GM23248 (cell line): ENCODE measurements around the gene LEF1. TPM values are rescaled to one million over a fixed set of nuclear protein-coding genes. Genes with fewer than 3 reads are reported as not detected.
"Not testable (repeated sequence)": the region's sequence is repeated elsewhere in the genome, so short reads cannot be mapped to it uniquely, and the experiment has no call there.

Experiments used
- DNase-seq: peaks from one replicate; pipeline ENCODE4 v3.0.0-alpha.2; 2015
- H2AFZ ChIP-seq: fragments of 200-600 bp; sonication (generic); 2 replicates; pipeline ENCODE4 v1.6.1; 2016; ENCODE audit warnings: antibody characterized with exemption
- H3F3A ChIP-seq: fragments of 200-600 bp; sonication (generic); 2 replicates; pipeline ENCODE4 v1.6.1; 2016; ENCODE audit warnings: mild to moderate bottlenecking, antibody characterized with exemption, mixed run types; ENCODE audit not compliant: insufficient read depth
- H3K27ac ChIP-seq: fragments of 200-600 bp; sonication (generic); 2 replicates; pipeline ENCODE4 v1.5.1; 2016; ENCODE audit warnings: mild to moderate bottlenecking
- H3K27me3 ChIP-seq: fragments of 200-600 bp; sonication (generic); replicated peaks from 2 replicates; pipeline ENCODE4 v1.6.1; 2016; ENCODE audit warnings: mild to moderate bottlenecking; ENCODE audit not compliant: insufficient read depth
- H3K36me3 ChIP-seq: fragments of 200-600 bp; sonication (generic); 2 replicates; pipeline ENCODE4 v1.6.1; 2016; ENCODE audit warnings: low read depth, mild to moderate bottlenecking
- H3K4me1 ChIP-seq: fragments of 200-600 bp; sonication (generic); 2 replicates; pipeline ENCODE4 v1.6.1; 2016; ENCODE audit warnings: mild to moderate bottlenecking; ENCODE audit not compliant: insufficient read depth
- H3K4me2 ChIP-seq: fragments of 200-600 bp; sonication (generic); one replicate; pipeline ENCODE4 v1.6.1; 2016; ENCODE audit warnings: mild to moderate bottlenecking; ENCODE audit not compliant: unreplicated experiment
- H3K4me3 ChIP-seq: fragments of 200-600 bp; sonication (generic); 2 replicates; pipeline ENCODE4 v1.5.1; 2016; ENCODE audit warnings: mild to moderate bottlenecking
- H3K79me2 ChIP-seq: fragments of 200-600 bp; sonication (generic); 2 replicates; pipeline ENCODE4 v1.6.1; 2016; ENCODE audit warnings: mild to moderate bottlenecking; ENCODE audit not compliant: insufficient read depth
- H3K9ac ChIP-seq: fragments of 200-600 bp; sonication (generic); 2 replicates; pipeline ENCODE4 v1.6.1; 2016; ENCODE audit warnings: mild to moderate bottlenecking
- H3K9me2 ChIP-seq: fragments of 200-600 bp; sonication (generic); 2 replicates; pipeline ENCODE4 v1.6.1; 2016; ENCODE audit warnings: mixed run types, mild to moderate bottlenecking, moderate library complexity; ENCODE audit not compliant: insufficient read depth
- H3K9me3 ChIP-seq: fragments of 200-600 bp; sonication (generic); one replicate; pipeline ENCODE4 v1.6.1; 2017; ENCODE audit warnings: low read depth
- H4K20me1 ChIP-seq: fragments of 200-600 bp; sonication (generic); 2 replicates; pipeline ENCODE4 v1.6.0; 2016; ENCODE audit not compliant: insufficient read depth
- EZH2 ChIP-seq: fragments of 200-600 bp; sonication (generic); IDR thresholded peaks from 2 replicates; pipeline ENCODE4 v1.6.1; 2018; ENCODE audit warnings: antibody characterized with exemption, mild to moderate bottlenecking; ENCODE audit not compliant: insufficient read depth, poor library complexity, severe bottlenecking
- EZH2phosphoT487 ChIP-seq: fragments of 200-600 bp; sonication (generic); IDR thresholded peaks from 2 replicates; pipeline ENCODE4 v1.6.1; 2018; ENCODE audit warnings: antibody characterized with exemption, moderate library complexity, mild to moderate bottlenecking, low read depth; ENCODE audit not compliant: insufficient read depth
- WGBS, 2 experiments: methylation state at CpG; one replicate each; pipeline ENCODE4 v1.1.6; 2015 to 2017; ENCODE audit warnings: low lambda C conversion rate in 2 of 2, low coverage in 1 of 2; ENCODE audit errors: missing lambda C conversion rate in 2 of 2; 5-methylcytosine and 5-hydroxymethylcytosine counted together
- in situ Hi-C: fragments of 300-500 bp; cut with MboI; formaldehyde crosslinking; loops from 2 replicates; pipeline ENCODE4 v1.15.0; 2020
- polyA plus RNA-seq: library from polyadenylated mRNA; unstranded; fragments of >200 nt; fragmentation: Nextera tagmentation; extraction: Ambion mirVana; gene quantifications from 2 replicates; pipeline ENCODE4 v1.2.1, GENCODE V29; 2016
- total RNA-seq: library from RNA; depleted of rRNA; stranded (reverse); fragments of >200 nt; shearing (Covaris generic); gene quantifications from 2 replicates; pipeline ENCODE4 v1.2.3, GENCODE V29; 2014

The LEF1 gene
- total and polyA plus RNA-seq, 2 experiments from 2014 or later: 0.23 TPM; not detected in 1

GRCh38 chr4:108013327-108013726, 155.4 kb downstream of the LEF1 start:
- Histone ChIP-seq H3F3A (peaks cover 11% of the 10 kb centered on the region; the same call in 1 of the 2 replicates), H3K4me3 (no peak overlapping the region), H3K4me1 (peaks cover 24% of the 10 kb centered on the region), H3K9me2 (no peaks in the 10 kb centered on the region), H3K36me3 (0 out of 2 replicates have a peak, but pooled peaks cover 5% of the 10 kb centered on the region), H3K27ac (no peak overlapping the region), H3K9ac (no peak overlapping the region), H3K79me2 (0 out of 2 replicates have a peak, but pooled peaks cover 2% of the 10 kb centered on the region), H2AFZ (no peak overlapping the region), H3K4me2 (no peak overlapping the region), H4K20me1 (no peaks in the 10 kb centered on the region), H3K27me3 (no peaks in the 10 kb centered on the region), H3K9me3 (no peaks in the 10 kb centered on the region)
- TF ChIP-seq EZH2phosphoT487 (no peak), EZH2 (no peak)
- in situ Hi-C loops: no loop called here
- no peak for DNase-seq

GRCh38 chr4:108012382-108012781, 156.3 kb downstream of the LEF1 start:
- H3K9me2 ChIP-seq, H3K9me3 ChIP-seq, H3K27me3 ChIP-seq, H3K27ac ChIP-seq, H2AFZ ChIP-seq, H3K36me3 ChIP-seq, H3K4me2 ChIP-seq, in situ Hi-C loops, H3K4me3 ChIP-seq, H3K9ac ChIP-seq, H4K20me1 ChIP-seq, DNase-seq, H3K79me2 ChIP-seq: not testable (repeated sequence)
- Histone ChIP-seq H3F3A (peaks cover 11% of the 10 kb centered on the region; the same call in 1 of the 2 replicates), H3K4me1 (peaks cover 27% of the 10 kb centered on the region)
- WGBS, 2 experiments: 96 to 98% methylated on average over 5 of the region's 5 CpGs

- Histone ChIP-seq H3K9ac (no peak overlapping the region), H3K9me3 (no peaks in the 10 kb centered on the region), H3K27ac (peak overlapping the region; percentile 47), H2AFZ (no peak overlapping the region), H3K79me2 (0 out of 2 replicates have a peak, but pooled peaks cover 4% of the 10 kb centered on the region), H4K20me1 (no peaks in the 10 kb centered on the region), H3K4me2 (peak overlapping the region; percentile 58), H3K36me3 (0 out of 2 replicates have a peak, but pooled peaks cover 5% of the 10 kb centered on the region), H3F3A (peaks cover 11% of the 10 kb centered on the region; the same call in 1 of the 2 replicates), H3K27me3 (no peaks in the 10 kb centered on the region), H3K9me2 (no peaks in the 10 kb centered on the region; the same call in 1 of the 2 replicates), H3K4me1 (peaks cover 27% of the 10 kb centered on the region), H3K4me3 (peak overlapping the region; percentile 30; the same call in 1 of the 2 replicates)
- DNase-seq: peak; percentile 83
- WGBS, 2 experiments: 64 to 70% methylated on average over 2 of the region's 2 CpGs
- in situ Hi-C loops: no loop called here
- TF ChIP-seq EZH2phosphoT487: no peak
- no peak for TF ChIP-seq EZH2
These were observed 158.6 kb downstream of the LEF1 start for GRCh38 chr4:108010167-108010566.

GRCh38 chr4:108008721-108009120, 160.0 kb downstream of the LEF1 start:
- no peaks in the 10 kb centered on the region for H3K36me3 ChIP-seq
- no peak overlapping the region for H2AFZ ChIP-seq
- peak overlapping the region; percentile 26; the same call in 1 of the 2 replicates for H3K27ac ChIP-seq
- no peak overlapping the region for H3K4me3 ChIP-seq
- 46 to 51% methylated on average over 2 of the region's 2 CpGs for WGBS, 2 experiments
- H3F3A ChIP-seq: peaks cover 11% of the 10 kb centered on the region; the same call in 1 of the 2 replicates
- H3K9me2 ChIP-seq: no peaks in the 10 kb centered on the region; the same call in 1 of the 2 replicates
- no peak overlapping the region for H3K4me2 ChIP-seq
- H3K9ac ChIP-seq: no peak overlapping the region
- no peaks in the 10 kb centered on the region for H4K20me1 ChIP-seq
- DNase-seq: peak; percentile 81
- no peak for TF ChIP-seq EZH2
- peaks cover 27% of the 10 kb centered on the region for H3K4me1 ChIP-seq
- H3K79me2 ChIP-seq: 0 out of 2 replicates have a peak, but pooled peaks cover 4% of the 10 kb centered on the region
- H3K9me3 ChIP-seq: no peaks in the 10 kb centered on the region
- in situ Hi-C loops: no loop called here
- H3K27me3 ChIP-seq: no peaks in the 10 kb centered on the region

GRCh38 chr4:108007984-108008383, 160.7 kb downstream of the LEF1 start:
- Histone ChIP-seq H3K27me3 (no peaks in the 10 kb centered on the region), H3K36me3 (no peaks in the 10 kb centered on the region), H3K9me3 (no peaks in the 10 kb centered on the region), H3K4me2 (no peak overlapping the region), H3K79me2 (0 out of 2 replicates have a peak, but pooled peaks cover 4% of the 10 kb centered on the region), H3K9ac (no peak overlapping the region), H3F3A (peaks cover 11% of the 10 kb centered on the region; the same call in 1 of the 2 replicates), H3K4me1 (peaks cover 27% of the 10 kb centered on the region), H3K9me2 (no peaks in the 10 kb centered on the region; the same call in 1 of the 2 replicates), H3K27ac (no peak overlapping the region), H4K20me1 (no peaks in the 10 kb centered on the region), H2AFZ (no peak overlapping the region), H3K4me3 (no peak overlapping the region)
- DNase-seq: no peak
- no peak for TF ChIP-seq EZH2phosphoT487
- TF ChIP-seq EZH2: no peak
- in situ Hi-C loops: no loop called here
- 91 to 95% methylated on average over 7 of the region's 7 CpGs for WGBS, 2 experiments
